ENCODE measurements around the gene FOXD1. TPM values are rescaled to one million over a fixed set of nuclear protein-coding genes. Genes with fewer than 3 reads are reported as not detected.

FOXD1 gene
- total and polyA plus RNA-seq, 9 of the 15 experiments (the other 6 are each of a cell fraction or from before 2014, with no cell fraction given): 0.03 to 0.40 (median 0.10) TPM; not detected in 4

GRCh38 chr5:73448463-73449136, at the start of gene FOXD1 (continued):
- TF ChIP-seq FOXA1 (IDR thresholded peaks at IDR 0.05; ENCODE audit: borderline replicate concordance) (no peak), E2F3 (CRISPR knock-in tag; IDR thresholded peaks at IDR 0.05) (no peak), ZNF699 (CRISPR knock-in tag; IDR thresholded peaks at IDR 0.05; ENCODE audit: insufficient replicate concordance) (no peak), CREM (IDR thresholded peaks at IDR 0.05; ENCODE audit: low read depth) (peak; percentile 60), ETV1 (tag; conservative IDR thresholded peaks at IDR 0.05; ENCODE audit: low read depth) (no peak), ZNF644 (tag; IDR thresholded peaks at IDR 0.05; ENCODE audit: low read depth) (no peak), ELF1 (tag; IDR thresholded peaks at IDR 0.05) (no peak), ZNF830 (CRISPR knock-in tag; IDR thresholded peaks at IDR 0.05) (no peak), CHD4 (IDR thresholded peaks at IDR 0.05; ENCODE audit: insufficient read depth, insufficient replicate concordance, low read depth, low read length, poor library complexity, severe bottlenecking) (no peak), ZNF75A (CRISPR knock-in tag; IDR thresholded peaks at IDR 0.05) (no peak)
- TF ChIP-seq, protein P1, sequence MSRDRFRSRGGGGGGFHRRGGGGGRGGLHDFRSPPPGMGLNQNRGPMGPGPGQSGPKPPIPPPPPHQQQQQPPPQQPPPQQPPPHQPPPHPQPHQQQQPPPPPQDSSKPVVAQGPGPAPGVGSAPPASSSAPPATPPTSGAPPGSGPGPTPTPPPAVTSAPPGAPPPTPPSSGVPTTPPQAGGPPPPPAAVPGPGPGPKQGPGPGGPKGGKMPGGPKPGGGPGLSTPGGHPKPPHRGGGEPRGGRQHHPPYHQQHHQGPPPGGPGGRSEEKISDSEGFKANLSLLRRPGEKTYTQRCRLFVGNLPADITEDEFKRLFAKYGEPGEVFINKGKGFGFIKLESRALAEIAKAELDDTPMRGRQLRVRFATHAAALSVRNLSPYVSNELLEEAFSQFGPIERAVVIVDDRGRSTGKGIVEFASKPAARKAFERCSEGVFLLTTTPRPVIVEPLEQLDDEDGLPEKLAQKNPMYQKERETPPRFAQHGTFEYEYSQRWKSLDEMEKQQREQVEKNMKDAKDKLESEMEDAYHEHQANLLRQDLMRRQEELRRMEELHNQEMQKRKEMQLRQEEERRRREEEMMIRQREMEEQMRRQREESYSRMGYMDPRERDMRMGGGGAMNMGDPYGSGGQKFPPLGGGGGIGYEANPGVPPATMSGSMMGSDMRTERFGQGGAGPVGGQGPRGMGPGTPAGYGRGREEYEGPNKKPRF (IDR thresholded peaks at IDR 0.05; ENCODE audit: low read depth, low read length): no peak
- TF ChIP-seq, protein P2, sequence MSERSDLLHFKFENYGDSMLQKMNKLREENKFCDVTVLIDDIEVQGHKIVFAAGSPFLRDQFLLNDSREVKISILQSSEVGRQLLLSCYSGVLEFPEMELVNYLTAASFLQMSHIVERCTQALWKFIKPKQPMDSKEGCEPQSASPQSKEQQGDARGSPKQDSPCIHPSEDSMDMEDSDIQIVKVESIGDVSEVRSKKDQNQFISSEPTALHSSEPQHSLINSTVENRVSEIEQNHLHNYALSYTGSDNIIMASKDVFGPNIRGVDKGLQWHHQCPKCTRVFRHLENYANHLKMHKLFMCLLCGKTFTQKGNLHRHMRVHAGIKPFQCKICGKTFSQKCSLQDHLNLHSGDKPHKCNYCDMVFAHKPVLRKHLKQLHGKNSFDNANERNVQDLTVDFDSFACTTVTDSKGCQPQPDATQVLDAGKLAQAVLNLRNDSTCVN (CRISPR knock-in tag; IDR thresholded peaks at IDR 0.05): no peak

Data from K562 (cell line).